MM.1S (cell line): ENCODE results near the gene EMC8.
"Not testable (repeated sequence)": the region's sequence is repeated elsewhere in the genome, so short reads cannot be mapped to it uniquely, and the experiment has no call there.

Experiments used
- DNase-seq: peaks from one replicate; pipeline ENCODE4 v3.0.0-alpha.2; 2015
- H2AFZ ChIP-seq: fragments of 300-600 bp; sonication (generic); 2 replicates; pipeline ENCODE4 v1.6.0; 2016; ENCODE audit warnings: antibody characterized with exemption, low read length
- H3F3A ChIP-seq: fragments of 300-600 bp; sonication (generic); 2 replicates; pipeline ENCODE4 v1.6.1; 2016; ENCODE audit warnings: mild to moderate bottlenecking, antibody characterized with exemption, low read length, moderate library complexity, mixed read lengths; ENCODE audit not compliant: insufficient read depth
- H3K27ac ChIP-seq: fragments of 300-600 bp; sonication (generic); 2 replicates; pipeline ENCODE4 v1.5.1; 2016; ENCODE audit warnings: mild to moderate bottlenecking, low read length
- H3K27me3 ChIP-seq: fragments of 300-600 bp; sonication (generic); replicated peaks from 2 replicates; pipeline ENCODE4 v1.6.0; 2016; ENCODE audit warnings: low read length; ENCODE audit not compliant: insufficient read depth
- H3K36me3 ChIP-seq: fragments of 300-600 bp; sonication (generic); replicated peaks from 2 replicates; pipeline ENCODE4 v1.6.1; 2016; ENCODE audit warnings: mild to moderate bottlenecking, low read length, mixed read lengths; ENCODE audit not compliant: insufficient read depth
- H3K4me1 ChIP-seq: fragments of 300-600 bp; sonication (generic); 2 replicates; pipeline ENCODE4 v1.6.1; 2016; ENCODE audit warnings: low read length, mixed read lengths
- H3K4me2 ChIP-seq: fragments of 300-600 bp; sonication (generic); 2 replicates; pipeline ENCODE4 v1.6.0; 2016; ENCODE audit warnings: low read depth, low read length
- H3K4me3 ChIP-seq: fragments of 300-600 bp; sonication (generic); 2 replicates; pipeline ENCODE4 v1.5.1; 2016; ENCODE audit warnings: low read length, mixed read lengths
- H3K79me2 ChIP-seq: fragments of 300-600 bp; sonication (generic); 2 replicates; pipeline ENCODE4 v1.6.1; 2016; ENCODE audit warnings: mixed run types, low read length, mixed read lengths
- H3K9ac ChIP-seq: fragments of 300-600 bp; sonication (generic); 2 replicates; pipeline ENCODE4 v1.6.1; 2016; ENCODE audit warnings: low read length, mixed read lengths
- H3K9me2 ChIP-seq: fragments of 300-600 bp; sonication (generic); replicated peaks from 2 replicates; pipeline ENCODE4 v1.6.1; 2016; ENCODE audit warnings: mild to moderate bottlenecking, low read length, mixed read lengths; ENCODE audit not compliant: insufficient read depth
- H3K9me3 ChIP-seq: fragments of 300-600 bp; sonication (generic); replicated peaks from 2 replicates; pipeline ENCODE4 v1.6.1; 2016; ENCODE audit warnings: mild to moderate bottlenecking, low read length, mixed read lengths; ENCODE audit not compliant: insufficient read depth
- H4K20me1 ChIP-seq: fragments of 300-600 bp; sonication (generic); 2 replicates; pipeline ENCODE4 v1.6.1; 2016; ENCODE audit warnings: mild to moderate bottlenecking, low read length, moderate library complexity, mixed read lengths; ENCODE audit not compliant: insufficient read depth
- EZH2 ChIP-seq: fragments of 300-600 bp; sonication (generic); optimal IDR thresholded peaks from 2 replicates; pipeline ENCODE3; 2017; ENCODE audit warnings: low read depth, mild to moderate bottlenecking, antibody characterized with exemption, low read length, mixed read lengths
- EZH2phosphoT487 ChIP-seq: fragments of 300-600 bp; sonication (generic); IDR thresholded peaks from 2 replicates; pipeline ENCODE4 v1.6.1; 2018; ENCODE audit warnings: antibody characterized with exemption, low read length
- TF ChIP-seq, protein P1 (sequence below): fragments of 300-600 bp; sonication (generic); IDR thresholded peaks from 2 replicates; pipeline ENCODE4 v1.5.1; 2016; ENCODE audit warnings: antibody characterized with exemption, low read length, mixed read lengths

EMC8 gene

DNA sequence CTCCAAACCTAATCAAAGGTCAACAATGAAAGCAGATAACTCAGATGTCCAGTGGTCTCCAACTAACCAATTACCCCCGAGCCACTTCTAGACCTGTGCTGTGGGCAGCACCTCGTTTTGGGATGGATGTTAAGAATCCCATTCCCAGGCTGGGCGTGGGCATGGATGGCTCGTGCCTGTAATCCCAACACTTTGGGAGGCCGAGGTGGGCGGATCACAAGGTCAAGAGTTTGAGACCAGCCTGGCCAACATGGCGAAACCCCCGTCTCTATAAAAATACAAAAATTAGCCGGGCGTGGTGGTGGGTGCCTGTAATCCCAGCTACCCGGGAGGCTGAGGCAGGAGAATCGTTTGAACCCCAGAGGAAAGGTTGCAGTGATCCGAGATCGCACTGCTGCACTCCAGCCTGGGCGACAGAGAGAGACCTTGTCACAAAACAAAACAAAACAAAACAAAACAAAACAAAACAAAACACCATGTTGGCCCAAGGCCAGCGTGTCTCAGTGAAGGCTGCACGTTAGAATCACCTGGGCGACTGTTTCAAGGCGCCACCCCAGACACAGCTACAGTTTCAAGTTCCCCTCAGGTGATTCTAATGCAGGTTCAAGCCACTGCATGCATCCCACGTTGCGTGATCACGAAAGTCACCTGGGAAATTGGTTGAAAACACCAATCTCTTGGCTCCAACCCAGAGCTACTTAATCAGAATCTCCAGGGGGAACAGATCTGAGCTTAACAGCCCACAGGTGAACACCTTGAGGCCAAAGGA is 21.4 kb upstream of the EMC8 start:
- H2AFZ ChIP-seq, result no peak overlapping the region
- H3K79me2 ChIP-seq, result no peaks in the 10 kb centered on the region
- no peaks in the 10 kb centered on the region for H3F3A ChIP-seq
- no peaks in the 10 kb centered on the region for H3K9me3 ChIP-seq
- H3K4me3 ChIP-seq, result no peak overlapping the region
- H3K4me2 ChIP-seq, result no peak overlapping the region
- peaks cover 18% of the 10 kb centered on the region; the same call in 1 of the 2 replicates for H3K27me3 ChIP-seq
- H3K36me3 ChIP-seq, result no peaks in the 10 kb centered on the region
- no peaks in the 10 kb centered on the region for H3K9me2 ChIP-seq
- no peaks in the 10 kb centered on the region for H3K4me1 ChIP-seq
- no peak for DNase-seq
- H3K27ac ChIP-seq, result no peak overlapping the region
- TF ChIP-seq EZH2phosphoT487, result no peak
- TF ChIP-seq EZH2, result no peak
- TF ChIP-seq, protein P1, sequence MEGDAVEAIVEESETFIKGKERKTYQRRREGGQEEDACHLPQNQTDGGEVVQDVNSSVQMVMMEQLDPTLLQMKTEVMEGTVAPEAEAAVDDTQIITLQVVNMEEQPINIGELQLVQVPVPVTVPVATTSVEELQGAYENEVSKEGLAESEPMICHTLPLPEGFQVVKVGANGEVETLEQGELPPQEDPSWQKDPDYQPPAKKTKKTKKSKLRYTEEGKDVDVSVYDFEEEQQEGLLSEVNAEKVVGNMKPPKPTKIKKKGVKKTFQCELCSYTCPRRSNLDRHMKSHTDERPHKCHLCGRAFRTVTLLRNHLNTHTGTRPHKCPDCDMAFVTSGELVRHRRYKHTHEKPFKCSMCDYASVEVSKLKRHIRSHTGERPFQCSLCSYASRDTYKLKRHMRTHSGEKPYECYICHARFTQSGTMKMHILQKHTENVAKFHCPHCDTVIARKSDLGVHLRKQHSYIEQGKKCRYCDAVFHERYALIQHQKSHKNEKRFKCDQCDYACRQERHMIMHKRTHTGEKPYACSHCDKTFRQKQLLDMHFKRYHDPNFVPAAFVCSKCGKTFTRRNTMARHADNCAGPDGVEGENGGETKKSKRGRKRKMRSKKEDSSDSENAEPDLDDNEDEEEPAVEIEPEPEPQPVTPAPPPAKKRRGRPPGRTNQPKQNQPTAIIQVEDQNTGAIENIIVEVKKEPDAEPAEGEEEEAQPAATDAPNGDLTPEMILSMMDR, result no peak
- no peak overlapping the region for H3K9ac ChIP-seq
- no peaks in the 10 kb centered on the region for H4K20me1 ChIP-seq

DNA sequence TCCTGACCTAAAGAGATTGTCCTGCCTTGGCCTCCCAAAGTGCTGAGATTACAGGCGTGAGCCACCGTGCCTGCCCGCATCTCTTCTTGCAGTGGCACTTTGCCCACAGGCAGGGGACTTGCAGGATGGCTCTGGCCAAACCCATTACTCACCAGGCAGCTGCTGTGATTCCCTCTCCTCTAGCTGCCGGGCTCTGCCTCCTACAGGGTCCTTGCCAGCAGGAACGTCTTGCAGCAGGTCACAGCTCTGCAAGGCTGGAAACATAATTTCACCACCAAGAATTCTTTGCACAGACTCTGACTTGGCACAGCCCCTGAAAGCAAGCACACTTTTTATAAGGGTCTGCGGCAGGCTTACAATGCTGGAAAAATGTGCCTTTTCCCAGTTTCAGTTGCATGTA is 20.4 kb upstream of the EMC8 start:
- Histone ChIP-seq H3K4me1 (no peaks in the 10 kb centered on the region), H3K27me3 (peaks cover 19% of the 10 kb centered on the region; the same call in 1 of the 2 replicates), H2AFZ (no peak overlapping the region), H3K4me3 (no peak overlapping the region), H3F3A (no peaks in the 10 kb centered on the region), H3K27ac (no peak overlapping the region), H3K9me2 (no peaks in the 10 kb centered on the region), H3K9me3 (no peaks in the 10 kb centered on the region), H4K20me1 (no peaks in the 10 kb centered on the region), H3K4me2 (no peak overlapping the region), H3K36me3 (no peaks in the 10 kb centered on the region), H3K9ac (no peak overlapping the region), H3K79me2 (no peaks in the 10 kb centered on the region)
- no peak for DNase-seq
- TF ChIP-seq EZH2phosphoT487 (no peak), EZH2 (no peak)
- TF ChIP-seq, protein P1, result no peak

GRCh38 chr16:85819245-85819644 is 19.9 kb upstream of the EMC8 start:
- no peaks in the 10 kb centered on the region for H3F3A ChIP-seq
- no peaks in the 10 kb centered on the region for H4K20me1 ChIP-seq
- no peaks in the 10 kb centered on the region for H3K9me3 ChIP-seq
- no peaks in the 10 kb centered on the region for H3K9me2 ChIP-seq
- no peak for TF ChIP-seq EZH2
- TF ChIP-seq, protein P1, result peak; percentile 47
- peaks cover 24% of the 10 kb centered on the region; the same call in 1 of the 2 replicates for H3K27me3 ChIP-seq
- no peaks in the 10 kb centered on the region for H3K36me3 ChIP-seq
- H3K9ac ChIP-seq, result no peak overlapping the region
- no peak overlapping the region for H3K4me2 ChIP-seq
- no peaks in the 10 kb centered on the region for H3K79me2 ChIP-seq
- H3K4me3 ChIP-seq, result no peak overlapping the region
- no peak overlapping the region for H2AFZ ChIP-seq
- DNase-seq, result peak; percentile 65
- no peak overlapping the region for H3K27ac ChIP-seq
- no peaks in the 10 kb centered on the region for H3K4me1 ChIP-seq

- not testable (repeated sequence) for H3K27ac ChIP-seq, H4K20me1 ChIP-seq, H2AFZ ChIP-seq, H3K4me1 ChIP-seq, H3K9me3 ChIP-seq, DNase-seq, H3K36me3 ChIP-seq, H3K9ac ChIP-seq, H3K79me2 ChIP-seq, H3K9me2 ChIP-seq, H3K4me3 ChIP-seq, H3K4me2 ChIP-seq, H3F3A ChIP-seq
- H3K27me3 ChIP-seq, result peaks cover 37% of the 10 kb centered on the region; the same call in 1 of the 2 replicates
Measured at GRCh38 chr16:85817195-85817594, 17.9 kb upstream of the EMC8 start.
